H9 (cell line): ENCODE measurements around the gene MGAM2. TPM values are rescaled to one million over a fixed set of nuclear protein-coding genes. Genes with fewer than 3 reads are reported as not detected.
A peak's percentile ranks its signal among the peaks of the same experiment; 100 is the strongest.

Source experiments
- DNase-seq: peaks from one replicate; pipeline ENCODE4 v3.0.0-alpha.2; 2017
- H2AFZ ChIP-seq: one replicate; pipeline ENCODE4 v1.6.1; 2013; ENCODE audit warnings: mild to moderate bottlenecking, low read length, control low read depth, moderate library complexity
- H2AK5ac ChIP-seq: 2 replicates; pipeline ENCODE4 v1.6.1; 2013; ENCODE audit warnings: low read length, control low read depth, mixed read lengths; ENCODE audit not compliant: insufficient read length
- H2BK120ac ChIP-seq: one replicate; pipeline ENCODE4 v1.6.1; 2013; ENCODE audit warnings: low read depth, mild to moderate bottlenecking, low read length, control low read depth, inconsistent platforms; ENCODE audit not compliant: poor library complexity, severe bottlenecking
- H2BK12ac ChIP-seq: 2 replicates; pipeline ENCODE4 v1.6.1; 2013; ENCODE audit warnings: low read length, control low read depth, mixed read lengths, low read depth; ENCODE audit not compliant: insufficient read length
- H2BK15ac ChIP-seq: 2 replicates; pipeline ENCODE4 v1.6.1; 2013; ENCODE audit warnings: low read depth, low read length, control low read depth
- H2BK20ac ChIP-seq: one replicate; pipeline ENCODE4 v1.6.1; 2013; ENCODE audit warnings: low read depth, mild to moderate bottlenecking, low read length, control low read depth, inconsistent platforms; ENCODE audit not compliant: poor library complexity, severe bottlenecking
- H2BK5ac ChIP-seq: 2 replicates; pipeline ENCODE4 v1.6.1; 2013; ENCODE audit warnings: low read length, control low read depth, mixed read lengths; ENCODE audit not compliant: insufficient read length
- H3K14ac ChIP-seq: 2 replicates; pipeline ENCODE4 v1.6.1; 2013; ENCODE audit warnings: low read length, control low read depth; ENCODE audit not compliant: insufficient read depth
- H3K18ac ChIP-seq: 2 replicates; pipeline ENCODE4 v1.6.1; 2013; ENCODE audit warnings: low read depth, mild to moderate bottlenecking, mixed read lengths, low read length, control low read depth; ENCODE audit not compliant: insufficient read length
- H3K23ac ChIP-seq: 2 replicates; pipeline ENCODE4 v1.6.1; 2013; ENCODE audit warnings: low read length, control low read depth, mixed read lengths, low read depth; ENCODE audit not compliant: insufficient read length
- H3K23me2 ChIP-seq: 2 replicates; pipeline ENCODE4 v1.6.1; 2013; ENCODE audit warnings: low read depth, mild to moderate bottlenecking, mixed read lengths, low read length, control low read depth; ENCODE audit not compliant: insufficient read length, poor library complexity, severe bottlenecking
- H3K27ac ChIP-seq: 2 replicates; pipeline ENCODE4 v1.5.1; 2013; ENCODE audit warnings: low read length, control low read depth, mixed read lengths, low read depth; ENCODE audit not compliant: insufficient read length
- H3K27me3 ChIP-seq: 2 replicates; pipeline ENCODE4 v1.6.1; 2013; ENCODE audit warnings: low read length, control low read depth, inconsistent platforms; ENCODE audit not compliant: insufficient read depth
- H3K4ac ChIP-seq: 2 replicates; pipeline ENCODE4 v1.6.1; 2013; ENCODE audit warnings: low read depth, mild to moderate bottlenecking, control low read depth, inconsistent platforms, low read length, moderate library complexity
- H3K4me1 ChIP-seq: 2 replicates; pipeline ENCODE4 v1.6.1; 2013; ENCODE audit warnings: low read length, control low read depth, inconsistent platforms; ENCODE audit not compliant: insufficient read depth
- H3K4me2 ChIP-seq: 2 replicates; pipeline ENCODE4 v1.6.1; 2013; ENCODE audit warnings: low read length, control low read depth, mixed read lengths; ENCODE audit not compliant: insufficient read length, insufficient read depth
- H3K56ac ChIP-seq: 2 replicates; pipeline ENCODE4 v1.6.1; 2013; ENCODE audit warnings: low read depth, mild to moderate bottlenecking, mixed read lengths, low read length, control low read depth; ENCODE audit not compliant: insufficient read length
- H3K79me1 ChIP-seq: 2 replicates; pipeline ENCODE4 v1.6.1; 2013; ENCODE audit warnings: low read depth, mild to moderate bottlenecking, moderate library complexity, low read length, control low read depth, inconsistent platforms; ENCODE audit not compliant: insufficient read depth, poor library complexity, severe bottlenecking
- H3K79me2 ChIP-seq: 2 replicates; pipeline ENCODE4 v1.6.1; 2013; ENCODE audit warnings: low read length, control low read depth, inconsistent platforms; ENCODE audit not compliant: insufficient read depth
- H3K9ac ChIP-seq: 2 replicates; pipeline ENCODE4 v1.6.1; 2013; ENCODE audit warnings: low read length, control low read depth, mixed read lengths; ENCODE audit not compliant: insufficient read length; ENCODE audit errors: extremely low read depth
- H3K9me3 ChIP-seq: one replicate; pipeline ENCODE4 v1.6.1; 2013; ENCODE audit warnings: low read depth, low read length, inconsistent platforms; ENCODE audit not compliant: control insufficient read depth
- H3T11ph ChIP-seq: one replicate; pipeline ENCODE4 v1.6.1; 2013; ENCODE audit warnings: mild to moderate bottlenecking, low read length, control low read depth, inconsistent platforms
- H4K20me1 ChIP-seq: one replicate; pipeline ENCODE4 v1.6.1; 2013; ENCODE audit not compliant: control insufficient read depth, insufficient read length, insufficient read depth
- H4K5ac ChIP-seq: 2 replicates; pipeline ENCODE4 v1.6.1; 2013; ENCODE audit warnings: low read depth, mild to moderate bottlenecking, mixed read lengths, low read length, control low read depth; ENCODE audit not compliant: insufficient read length
- H4K8ac ChIP-seq: replicated peaks from 2 replicates; pipeline ENCODE4 v1.6.1; 2013; ENCODE audit warnings: low read length, control low read depth, mixed read lengths, low read depth; ENCODE audit not compliant: insufficient read length
- H4K91ac ChIP-seq: 2 replicates; pipeline ENCODE4 v1.6.1; 2013; ENCODE audit warnings: low read depth, mild to moderate bottlenecking, moderate library complexity, mixed read lengths, low read length, control low read depth; ENCODE audit not compliant: insufficient read length
- H3K27ac Mint-ChIP-seq, 3 experiments: 2 replicates in 2 of 3; 3 replicates in 1 of 3; pipeline ENCODE4 v1.8.0; 2020 to 2021; ENCODE audit warnings: mixed read lengths in 3 of 3, mild to moderate bottlenecking in 1 of 3, moderate library complexity in 1 of 3
- H3K27me3 Mint-ChIP-seq: 2 replicates; pipeline ENCODE4 v1.8.0; 2021; ENCODE audit warnings: low read depth, mild to moderate bottlenecking, moderate library complexity, mixed read lengths
- H3K36me3 Mint-ChIP-seq, 3 experiments: 2 replicates in 2 of 3; 3 replicates in 1 of 3; pipeline ENCODE4 v1.8.0; 2020 to 2021; ENCODE audit warnings: low read depth in 3 of 3, mixed read lengths in 3 of 3; ENCODE audit not compliant: insufficient read depth in 1 of 3
- H3K4me1 Mint-ChIP-seq, 2 experiments: 2 replicates each; pipeline ENCODE4 v1.8.0; 2020; ENCODE audit warnings: mixed read lengths in 2 of 2
- H3K4me3 Mint-ChIP-seq, 2 experiments: 2 replicates in 1 of 2; 3 replicates in 1 of 2; pipeline ENCODE4 v1.8.0; 2020 to 2021; ENCODE audit warnings: mild to moderate bottlenecking in 2 of 2, mixed read lengths in 2 of 2, moderate library complexity in 1 of 2
- H3K9me3 Mint-ChIP-seq, 2 experiments: 2 replicates in 1 of 2; 3 replicates in 1 of 2; pipeline ENCODE4 v1.8.0; 2020; ENCODE audit warnings: mild to moderate bottlenecking in 2 of 2, mixed read lengths in 2 of 2, moderate library complexity in 1 of 2
- CTCF ChIP-seq: fragments of 200-600 bp; sonication (generic); conservative IDR thresholded peaks from 3 replicates; pipeline ENCODE4 v1.8.0; 2021; ENCODE audit warnings: antibody characterized with exemption, mild to moderate bottlenecking
- WGBS: extraction: QIAGEN DNeasy Blood & Tissue Kit; methylation state at CpG from one replicate; pipeline ENCODE4 v1.1.7; 2013; ENCODE audit warnings: missing lambda C conversion rate, low lambda C conversion rate, mixed read lengths; ENCODE audit not compliant: insufficient read length; ENCODE audit errors: extremely low coverage; 5-methylcytosine and 5-hydroxymethylcytosine counted together
- total RNA-seq: library from RNA; stranded (reverse); gene quantifications from 2 replicates; pipeline ENCODE4 v1.2.1, GENCODE V29; 2021

MGAM2 gene
- total RNA-seq, 1 experiment from 2014 or later, result not detected

- Histone ChIP-seq H2AK5ac (no peak overlapping the region), H3K9ac (no peak overlapping the region), H2BK120ac (no peak overlapping the region), H3K79me2 (no peaks in the 10 kb centered on the region), H3K27me3 (no peaks in the 10 kb centered on the region), H2BK12ac (no peak overlapping the region), H3K27ac (no peak overlapping the region), H2BK15ac (no peak overlapping the region), H3K79me1 (no peaks in the 10 kb centered on the region), H2BK5ac (no peak overlapping the region), H3K56ac (no peak overlapping the region), H3K4me2 (no peak overlapping the region), H4K91ac (no peak overlapping the region), H3K4ac (no peak overlapping the region), H3K14ac (no peak overlapping the region), H3T11ph (no peak overlapping the region), H4K5ac (no peak overlapping the region), H3K18ac (no peak overlapping the region), H3K4me1 (no peaks in the 10 kb centered on the region), H2AFZ (no peak overlapping the region), H3K23me2 (no peaks in the 10 kb centered on the region), H2BK20ac (no peak overlapping the region), H3K9me3 (no peaks in the 10 kb centered on the region), H3K23ac (no peak overlapping the region), H4K8ac (no peak overlapping the region), H4K20me1 (no peaks in the 10 kb centered on the region)
- H3K4me3 Mint-ChIP-seq, result no peak overlapping the region
- peak; percentile 88 for DNase-seq
- H3K36me3 Mint-ChIP-seq, result no peaks in the 10 kb centered on the region; a peak in 1 of 7 replicates
- peaks cover 5 to 7% of the 10 kb centered on the region in 2 experiments for H3K4me1 Mint-ChIP-seq
- peaks cover 0 to 5% of the 10 kb centered on the region in 2 experiments; a peak in 2 of 5 replicates for H3K9me3 Mint-ChIP-seq
- no peak overlapping the region for H3K27ac Mint-ChIP-seq
- peaks cover 16% of the 10 kb centered on the region for H3K27me3 Mint-ChIP-seq
- TF ChIP-seq CTCF, result peak; percentile 68
- no CpG with 5 or more reads among the region's 7 CpGs for WGBS
These were observed 120.2 kb downstream of the MGAM2 start for GRCh38 chr7:142231716-142232115.
